GM18858 (cell line): ENCODE results near the gene RALGPS1.

Experiments used
- ATAC-seq: cut with Tn5 transposase; IDR thresholded peaks from one replicate; pipeline ENCODE4 v1.9.1; 2021; ENCODE audit not compliant: unreplicated experiment

RALGPS1 gene

GRCh38 chr9:126904586-126904985 lies 10.0 kb upstream of the RALGPS1 start:
- no peak for ATAC-seq

GRCh38 chr9:126906091-126906490 lies 8.5 kb upstream of the RALGPS1 start:
- ATAC-seq = no peak

- ATAC-seq = no peak
Observed at GRCh38 chr9:126907058-126907457, 7.5 kb upstream of the RALGPS1 start.

GRCh38 chr9:126915281-126915816 lies 767 bp downstream of the RALGPS1 start:
- no peak for ATAC-seq

GRCh38 chr9:126915846-126916543 lies 1.4 kb downstream of the RALGPS1 start:
- no peak for ATAC-seq

GRCh38 chr9:126916909-126917308 lies 2.3 kb downstream of the RALGPS1 start:
- no peak for ATAC-seq

GRCh38 chr9:126919193-126919592 lies 4.6 kb downstream of the RALGPS1 start:
- ATAC-seq = no peak

GRCh38 chr9:126925876-126926275 lies 11.3 kb downstream of the RALGPS1 start:
- ATAC-seq = no peak

GRCh38 chr9:126926364-126926763 lies 11.8 kb downstream of the RALGPS1 start:
- no peak for ATAC-seq

- no peak for ATAC-seq
Observed at GRCh38 chr9:126927419-126927818, 12.8 kb downstream of the RALGPS1 start.

GRCh38 chr9:126932871-126933321 lies 18.3 kb downstream of the RALGPS1 start:
- no peak for ATAC-seq

GRCh38 chr9:126933334-126933980 lies 18.9 kb downstream of the RALGPS1 start:
- no peak for ATAC-seq

GRCh38 chr9:126934441-126934840 lies 19.9 kb downstream of the RALGPS1 start:
- ATAC-seq = no peak

- no peak for ATAC-seq
Observed at GRCh38 chr9:126935630-126936029, 21.0 kb downstream of the RALGPS1 start.

GRCh38 chr9:126937444-126937843 lies 22.9 kb downstream of the RALGPS1 start:
- ATAC-seq = no peak

- no peak for ATAC-seq
Observed at GRCh38 chr9:126938327-126938726, 23.7 kb downstream of the RALGPS1 start.

- no peak for ATAC-seq
Observed at GRCh38 chr9:126939821-126940221, 25.2 kb downstream of the RALGPS1 start.

- no peak for ATAC-seq
Observed at GRCh38 chr9:126942399-126942798, 27.8 kb downstream of the RALGPS1 start.

GRCh38 chr9:126945682-126946081 lies 31.1 kb downstream of the RALGPS1 start:
- no peak for ATAC-seq

GRCh38 chr9:126947529-126947928 lies 32.9 kb downstream of the RALGPS1 start:
- ATAC-seq = no peak

GRCh38 chr9:126952205-126952977 lies 37.8 kb downstream of the RALGPS1 start:
- ATAC-seq = no peak
